Testis (tissue), 2 donors: ENCODE measurements around the gene IL6.
"Not testable (repeated sequence)": the region's sequence is repeated elsewhere in the genome, so short reads cannot be mapped to it uniquely, and the experiment has no call there.

Experiments
- POLR2A ChIP-seq: fragments of 450-650 bp; IDR thresholded peaks from one replicate; pipeline ENCODE4 v1.6.1; 2017; ENCODE audit warnings: antibody characterized with exemption, mild to moderate bottlenecking, moderate library complexity
- TF ChIP-seq, protein P1 (sequence below), 3 experiments: fragments of 450-650 bp in 2 of 3; fragments of 200-600 bp in 1 of 3; sonication (generic) in 1 of 3; IDR thresholded peaks; one replicate each; pipeline ENCODE4 v1.5.1; 2016 to 2019; ENCODE audit warnings: antibody characterized with exemption in 3 of 3, mild to moderate bottlenecking in 2 of 3, moderate library complexity in 1 of 3

DNA sequence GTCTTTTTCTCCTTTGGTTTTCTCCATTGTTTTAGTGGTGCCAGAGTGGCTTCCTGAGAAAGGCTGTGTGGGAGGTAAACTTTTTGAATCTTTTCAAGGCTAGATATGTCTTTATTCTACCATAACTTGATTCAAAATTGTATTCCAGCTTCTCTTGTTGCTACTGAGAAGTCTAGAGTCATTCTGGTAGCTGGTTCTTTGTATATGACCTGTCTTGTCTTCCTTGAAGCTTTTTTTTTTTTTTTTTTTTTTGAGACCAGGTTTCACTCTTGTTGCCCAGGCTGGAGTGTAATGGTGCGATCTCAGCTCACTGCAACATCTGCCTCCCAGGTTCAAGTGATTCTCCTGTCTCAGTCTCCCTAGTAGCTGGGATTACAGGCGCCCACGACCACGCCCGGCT, 49.7 kb upstream of the IL6 start:
- TF ChIP-seq, protein P1, sequence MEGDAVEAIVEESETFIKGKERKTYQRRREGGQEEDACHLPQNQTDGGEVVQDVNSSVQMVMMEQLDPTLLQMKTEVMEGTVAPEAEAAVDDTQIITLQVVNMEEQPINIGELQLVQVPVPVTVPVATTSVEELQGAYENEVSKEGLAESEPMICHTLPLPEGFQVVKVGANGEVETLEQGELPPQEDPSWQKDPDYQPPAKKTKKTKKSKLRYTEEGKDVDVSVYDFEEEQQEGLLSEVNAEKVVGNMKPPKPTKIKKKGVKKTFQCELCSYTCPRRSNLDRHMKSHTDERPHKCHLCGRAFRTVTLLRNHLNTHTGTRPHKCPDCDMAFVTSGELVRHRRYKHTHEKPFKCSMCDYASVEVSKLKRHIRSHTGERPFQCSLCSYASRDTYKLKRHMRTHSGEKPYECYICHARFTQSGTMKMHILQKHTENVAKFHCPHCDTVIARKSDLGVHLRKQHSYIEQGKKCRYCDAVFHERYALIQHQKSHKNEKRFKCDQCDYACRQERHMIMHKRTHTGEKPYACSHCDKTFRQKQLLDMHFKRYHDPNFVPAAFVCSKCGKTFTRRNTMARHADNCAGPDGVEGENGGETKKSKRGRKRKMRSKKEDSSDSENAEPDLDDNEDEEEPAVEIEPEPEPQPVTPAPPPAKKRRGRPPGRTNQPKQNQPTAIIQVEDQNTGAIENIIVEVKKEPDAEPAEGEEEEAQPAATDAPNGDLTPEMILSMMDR (IDR thresholded peaks at IDR 0.05): not testable (repeated sequence)
- not testable (repeated sequence) for TF ChIP-seq POLR2A
